ENCODE data around the gene FBXO31.
A peak's percentile ranks its signal among the peaks of the same experiment; 100 is the strongest.

Gene FBXO31

GRCh38 chr16:87383505-87384161 lies at the start of gene FBXO31:
FBXO31 (minus strand) TSS chr16:87383776; CDS start chr16:87383744, 32 bp downstream.
- peak within 1 kb of the TSS; percentile 46 for H3K27ac ChIP-seq
- TF ChIP-seq, protein P1, sequence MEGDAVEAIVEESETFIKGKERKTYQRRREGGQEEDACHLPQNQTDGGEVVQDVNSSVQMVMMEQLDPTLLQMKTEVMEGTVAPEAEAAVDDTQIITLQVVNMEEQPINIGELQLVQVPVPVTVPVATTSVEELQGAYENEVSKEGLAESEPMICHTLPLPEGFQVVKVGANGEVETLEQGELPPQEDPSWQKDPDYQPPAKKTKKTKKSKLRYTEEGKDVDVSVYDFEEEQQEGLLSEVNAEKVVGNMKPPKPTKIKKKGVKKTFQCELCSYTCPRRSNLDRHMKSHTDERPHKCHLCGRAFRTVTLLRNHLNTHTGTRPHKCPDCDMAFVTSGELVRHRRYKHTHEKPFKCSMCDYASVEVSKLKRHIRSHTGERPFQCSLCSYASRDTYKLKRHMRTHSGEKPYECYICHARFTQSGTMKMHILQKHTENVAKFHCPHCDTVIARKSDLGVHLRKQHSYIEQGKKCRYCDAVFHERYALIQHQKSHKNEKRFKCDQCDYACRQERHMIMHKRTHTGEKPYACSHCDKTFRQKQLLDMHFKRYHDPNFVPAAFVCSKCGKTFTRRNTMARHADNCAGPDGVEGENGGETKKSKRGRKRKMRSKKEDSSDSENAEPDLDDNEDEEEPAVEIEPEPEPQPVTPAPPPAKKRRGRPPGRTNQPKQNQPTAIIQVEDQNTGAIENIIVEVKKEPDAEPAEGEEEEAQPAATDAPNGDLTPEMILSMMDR (conservative IDR thresholded peaks at IDR 0.05) = no peak

GRCh38 chr16:87432330-87432915 lies 48.8 kb upstream of the FBXO31 start:
- no peak overlapping the region for H3K27ac ChIP-seq
- TF ChIP-seq, protein P1 (conservative IDR thresholded peaks at IDR 0.05) = no peak

- H3K27ac ChIP-seq = no peak overlapping the region
- TF ChIP-seq, protein P1 (conservative IDR thresholded peaks at IDR 0.05) = no peak
Measured at GRCh38 chr16:87431926-87432325, 48.4 kb upstream of the FBXO31 start.

GRCh38 chr16:87426423-87427215 lies 43.0 kb upstream of the FBXO31 start:
- H3K27ac ChIP-seq = no peak overlapping the region
- TF ChIP-seq, protein P1 (conservative IDR thresholded peaks at IDR 0.05) = no peak

DNA sequence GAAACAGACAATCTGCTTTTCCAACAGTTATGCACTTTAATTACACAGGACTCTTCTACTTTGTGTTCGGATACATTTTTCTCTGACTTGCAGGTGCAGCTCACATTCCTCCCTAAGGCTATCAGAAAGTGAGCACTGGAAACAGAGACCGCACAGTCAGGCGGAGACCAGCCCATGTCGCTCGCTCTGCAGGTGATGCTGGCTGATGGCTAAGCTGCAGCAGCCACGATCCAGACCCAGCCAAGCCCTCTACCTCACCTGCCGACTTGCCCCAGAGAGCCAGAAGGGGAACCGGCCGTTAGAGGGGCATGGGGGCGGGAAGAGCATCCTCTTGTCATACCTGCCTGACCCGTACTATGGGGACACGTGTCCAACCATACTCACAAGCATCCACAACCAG lies 42.4 kb upstream of the FBXO31 start:
- no peak overlapping the region for H3K27ac ChIP-seq
- TF ChIP-seq, protein P1 (conservative IDR thresholded peaks at IDR 0.05) = no peak

GRCh38 chr16:87424266-87424665 lies 40.7 kb upstream of the FBXO31 start:
- TF ChIP-seq, protein P1 (conservative IDR thresholded peaks at IDR 0.05) = no peak
- H3K27ac ChIP-seq = no peak overlapping the region

DNA sequence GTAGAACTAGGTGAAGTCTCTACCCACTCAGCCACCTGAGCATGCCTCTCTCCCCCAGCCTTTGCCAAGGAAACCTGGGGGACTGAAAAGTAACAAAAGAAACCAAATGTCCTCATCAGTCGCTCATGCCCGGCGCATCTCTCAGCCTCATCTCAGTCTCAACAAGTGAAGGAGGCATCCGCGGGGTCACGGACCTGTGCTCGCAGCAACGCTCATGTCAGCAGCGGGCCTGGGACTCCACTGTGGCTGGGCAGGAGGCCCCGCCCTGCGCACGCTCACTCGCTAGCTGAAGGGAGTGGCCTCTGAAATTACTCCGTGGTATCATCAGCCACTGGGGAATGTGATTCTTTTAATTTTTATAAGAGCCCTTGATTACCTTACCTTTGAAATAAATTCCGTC lies 39.9 kb upstream of the FBXO31 start:
- TF ChIP-seq, protein P1 (conservative IDR thresholded peaks at IDR 0.05) = no peak
- no peak overlapping the region for H3K27ac ChIP-seq
